Vagina (tissue), 2 donors: Measurements from ENCODE around the gene AGBL5. TPM values are rescaled to one million over a fixed set of nuclear protein-coding genes. Genes with fewer than 3 reads are reported as not detected.

Experiments
- DNase-seq, 2 donors: peaks; one replicate each; pipeline ENCODE4 v3.0.0-alpha.2; 2017; ENCODE audit errors: extremely low spot score in 2 of 2
- H3K27ac ChIP-seq: fragments of 200-600 bp; sonication (generic); one replicate; pipeline ENCODE4 v1.5.1; 2019
- H3K27me3 ChIP-seq: fragments of 200-600 bp; sonication (generic); one replicate; pipeline ENCODE4 v1.5.1; 2019
- H3K36me3 ChIP-seq, 2 donors: fragments of 200-600 bp; sonication (generic); one replicate each; pipeline ENCODE4 v1.5.1; 2017 to 2019
- H3K4me1 ChIP-seq: fragments of 200-600 bp; sonication (generic); one replicate; pipeline ENCODE4 v1.5.1; 2019
- H3K4me3 ChIP-seq, 2 donors: fragments of 200-600 bp; sonication (generic); 1 replicate in 1 of 2; 2 replicates in 1 of 2; pipeline ENCODE4 v1.5.1; 2016 to 2019
- H3K9me3 ChIP-seq: fragments of 200-600 bp; sonication (generic); one replicate; pipeline ENCODE4 v1.5.1; 2019
- POLR2A ChIP-seq, 2 donors: fragments of 450-650 bp; IDR thresholded peaks; one replicate each; pipeline ENCODE4 v1.6.1; 2017; ENCODE audit warnings: antibody characterized with exemption in 2 of 2, mild to moderate bottlenecking in 2 of 2, moderate library complexity in 2 of 2
- POLR2AphosphoS5 ChIP-seq, 2 donors: sonication (generic); formaldehyde crosslinking; IDR thresholded peaks; one replicate each; pipeline ENCODE4 v1.9.0; 2017; ENCODE audit warnings: antibody characterized with exemption in 2 of 2, mild to moderate bottlenecking in 2 of 2, low read depth in 1 of 2; ENCODE audit not compliant: insufficient read depth in 1 of 2
- intact Hi-C: fragments of 100-400 bp; cut with DNase I; formaldehyde crosslinking; loops from one replicate; pipeline ENCODE4 v1.15.1; 2023
- total RNA-seq: library from RNA; depleted of rRNA; stranded (reverse); fragments of >200 nt; gene quantifications from one replicate; pipeline ENCODE4 v1.2.3, GENCODE V29; 2016
- TF ChIP-seq, protein P1 (sequence below), 3 experiments: fragments of 450-650 bp in 2 of 3; fragments of 200-600 bp in 1 of 3; sonication (generic) in 1 of 3; IDR thresholded peaks; one replicate each; pipeline ENCODE4 v1.5.1; 2017 to 2019; ENCODE audit warnings: antibody characterized with exemption in 3 of 3, mild to moderate bottlenecking in 2 of 3, moderate library complexity in 2 of 3

AGBL5 gene
- total RNA-seq, 1 donor from 2014 or later = 8.8 TPM

DNA sequence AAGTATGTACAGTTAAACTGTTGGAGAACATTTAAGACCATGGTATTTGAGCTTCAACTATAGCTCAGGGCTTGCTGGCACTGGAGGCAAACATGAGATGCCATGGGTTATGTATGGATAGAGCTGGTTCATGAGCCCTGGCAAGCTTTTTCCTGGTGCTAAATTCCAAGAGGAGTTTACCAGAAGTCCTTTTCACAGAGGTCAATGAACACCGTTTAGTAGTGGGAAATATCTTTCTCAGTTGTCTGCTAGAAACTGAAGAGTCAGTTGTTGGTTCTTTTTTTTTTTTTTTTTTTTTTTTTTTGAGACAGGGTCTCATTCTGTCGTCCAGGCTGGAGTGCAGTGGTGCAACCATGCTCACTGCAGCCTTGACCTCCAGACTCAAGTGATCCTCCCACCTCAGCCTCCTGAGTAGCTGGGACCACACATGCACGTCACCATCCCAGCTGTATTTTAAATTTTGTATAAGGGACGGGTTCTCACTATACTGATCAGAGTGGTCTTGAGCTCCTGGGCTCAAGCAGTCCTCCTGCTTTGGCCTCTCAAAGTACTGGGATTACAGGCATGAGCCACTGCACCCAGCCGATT lies 36.4 kb downstream of the AGBL5 start:
- Histone ChIP-seq H3K27ac (no peak overlapping the region), H3K9me3 (no peaks in the 10 kb centered on the region), H3K4me1 (peaks cover 31% of the 10 kb centered on the region), H3K36me3 (no peaks in the 10 kb centered on the region), H3K4me3 (no peak overlapping the region), H3K27me3 (no peaks in the 10 kb centered on the region)
- DNase-seq = no peak
- intact Hi-C loops = loop anchor here (2.0 to 10.0 kb wide), 3 partner anchors 37 to 126 kb away; partner anchors contain the start of genes AGBL5 and TMEM214
- TF ChIP-seq POLR2A (IDR thresholded peaks at IDR 0.05) = no peak
- TF ChIP-seq, protein P1, sequence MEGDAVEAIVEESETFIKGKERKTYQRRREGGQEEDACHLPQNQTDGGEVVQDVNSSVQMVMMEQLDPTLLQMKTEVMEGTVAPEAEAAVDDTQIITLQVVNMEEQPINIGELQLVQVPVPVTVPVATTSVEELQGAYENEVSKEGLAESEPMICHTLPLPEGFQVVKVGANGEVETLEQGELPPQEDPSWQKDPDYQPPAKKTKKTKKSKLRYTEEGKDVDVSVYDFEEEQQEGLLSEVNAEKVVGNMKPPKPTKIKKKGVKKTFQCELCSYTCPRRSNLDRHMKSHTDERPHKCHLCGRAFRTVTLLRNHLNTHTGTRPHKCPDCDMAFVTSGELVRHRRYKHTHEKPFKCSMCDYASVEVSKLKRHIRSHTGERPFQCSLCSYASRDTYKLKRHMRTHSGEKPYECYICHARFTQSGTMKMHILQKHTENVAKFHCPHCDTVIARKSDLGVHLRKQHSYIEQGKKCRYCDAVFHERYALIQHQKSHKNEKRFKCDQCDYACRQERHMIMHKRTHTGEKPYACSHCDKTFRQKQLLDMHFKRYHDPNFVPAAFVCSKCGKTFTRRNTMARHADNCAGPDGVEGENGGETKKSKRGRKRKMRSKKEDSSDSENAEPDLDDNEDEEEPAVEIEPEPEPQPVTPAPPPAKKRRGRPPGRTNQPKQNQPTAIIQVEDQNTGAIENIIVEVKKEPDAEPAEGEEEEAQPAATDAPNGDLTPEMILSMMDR (IDR thresholded peaks at IDR 0.05) = no peak
- no peak for TF ChIP-seq POLR2AphosphoS5 (IDR thresholded peaks at IDR 0.05; ENCODE audit: insufficient read depth in 1 of 2, low read depth in 1 of 2)

DNA sequence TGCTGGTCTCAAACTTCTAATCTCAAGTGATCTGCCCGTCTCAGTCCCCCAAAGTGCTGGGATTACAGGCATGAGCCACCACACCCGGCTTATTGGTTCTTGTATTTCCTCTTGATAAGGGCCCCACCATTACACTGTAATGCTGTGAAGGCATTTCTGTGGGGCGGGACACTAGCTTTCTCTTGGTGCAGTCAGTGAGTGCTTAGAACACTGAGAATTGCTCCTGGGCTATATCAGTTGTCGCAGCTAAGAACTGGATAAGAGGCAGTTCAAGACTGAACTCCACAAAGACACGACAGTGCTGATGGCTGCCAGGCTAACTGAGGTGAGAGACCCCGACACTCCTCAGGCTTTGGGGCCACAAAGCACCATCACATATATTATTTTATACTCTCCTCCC lies 37.2 kb downstream of the AGBL5 start:
- intact Hi-C loops = loop anchor here (5.0 to 10.0 kb wide), 2 partner anchors 54 to 126 kb away; partner anchors contain the start of gene TMEM214
- no peaks in the 10 kb centered on the region for H3K9me3 ChIP-seq
- H3K36me3 ChIP-seq = no peaks in the 10 kb centered on the region
- TF ChIP-seq POLR2AphosphoS5 (IDR thresholded peaks at IDR 0.05; ENCODE audit: insufficient read depth in 1 of 2, low read depth in 1 of 2) (no peak), POLR2A (IDR thresholded peaks at IDR 0.05) (no peak)
- TF ChIP-seq, protein P1 (IDR thresholded peaks at IDR 0.05) = no peak
- DNase-seq = no peak
- no peaks in the 10 kb centered on the region for H3K27me3 ChIP-seq
- no peak overlapping the region for H3K4me3 ChIP-seq
- H3K27ac ChIP-seq = no peak overlapping the region
- H3K4me1 ChIP-seq = peaks cover 29% of the 10 kb centered on the region

DNA sequence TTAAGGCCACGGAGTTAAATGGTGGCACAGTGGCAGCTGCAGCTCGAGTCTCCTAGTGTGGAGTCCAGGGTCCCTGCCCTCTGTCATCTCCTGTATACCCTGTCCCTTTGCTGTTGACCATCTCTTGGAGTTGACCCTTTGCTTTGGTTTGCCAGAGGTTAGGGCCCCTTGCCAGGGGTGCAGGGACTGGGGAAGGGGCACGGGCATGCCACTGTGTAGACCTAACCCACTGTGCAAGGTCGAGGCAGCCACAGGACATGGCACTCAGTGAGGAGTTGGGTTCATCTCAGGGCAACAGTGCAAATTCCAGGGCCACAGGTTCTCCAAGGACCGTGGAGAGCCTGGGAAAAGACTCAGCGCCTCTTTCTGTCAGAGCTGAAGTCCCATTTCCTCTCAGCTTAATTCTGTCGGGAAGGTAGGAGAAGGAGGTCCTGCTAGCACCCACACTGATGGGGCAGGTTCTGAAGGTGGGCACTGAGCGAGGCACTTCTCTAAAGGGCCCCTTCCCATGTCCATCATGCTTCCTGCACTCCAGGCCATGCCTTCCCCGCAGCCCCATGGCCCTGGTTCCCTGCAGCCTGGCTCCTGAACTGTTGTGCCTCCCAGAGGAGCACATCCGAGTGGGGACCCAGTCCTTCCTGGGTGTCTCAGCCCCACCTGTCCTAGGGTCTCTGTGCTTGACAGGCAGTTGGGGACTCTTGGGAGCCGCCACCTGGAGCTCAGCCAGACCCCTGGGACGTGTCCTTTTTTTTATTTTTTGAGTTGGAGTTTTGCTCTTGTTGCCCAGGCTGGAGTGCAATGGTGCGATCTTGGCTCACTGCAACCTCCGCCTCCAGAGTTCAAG lies 37.9 kb downstream of the AGBL5 start:
- H3K4me3 ChIP-seq = no peak overlapping the region
- H3K27me3 ChIP-seq = no peaks in the 10 kb centered on the region
- H3K4me1 ChIP-seq = peaks cover 26% of the 10 kb centered on the region
- DNase-seq = no peak
- H3K27ac ChIP-seq = no peak overlapping the region
- no peaks in the 10 kb centered on the region for H3K9me3 ChIP-seq
- intact Hi-C loops = loop anchor here (5.0 to 10.0 kb wide), 2 partner anchors 55 to 127 kb away; partner anchors contain the start of gene TMEM214
- TF ChIP-seq, protein P1 (IDR thresholded peaks at IDR 0.05) = no peak
- TF ChIP-seq POLR2AphosphoS5 (IDR thresholded peaks at IDR 0.05; ENCODE audit: insufficient read depth in 1 of 2, low read depth in 1 of 2) = no peak
- no peak for TF ChIP-seq POLR2A (IDR thresholded peaks at IDR 0.05)
- no peaks in the 10 kb centered on the region for H3K36me3 ChIP-seq

DNA sequence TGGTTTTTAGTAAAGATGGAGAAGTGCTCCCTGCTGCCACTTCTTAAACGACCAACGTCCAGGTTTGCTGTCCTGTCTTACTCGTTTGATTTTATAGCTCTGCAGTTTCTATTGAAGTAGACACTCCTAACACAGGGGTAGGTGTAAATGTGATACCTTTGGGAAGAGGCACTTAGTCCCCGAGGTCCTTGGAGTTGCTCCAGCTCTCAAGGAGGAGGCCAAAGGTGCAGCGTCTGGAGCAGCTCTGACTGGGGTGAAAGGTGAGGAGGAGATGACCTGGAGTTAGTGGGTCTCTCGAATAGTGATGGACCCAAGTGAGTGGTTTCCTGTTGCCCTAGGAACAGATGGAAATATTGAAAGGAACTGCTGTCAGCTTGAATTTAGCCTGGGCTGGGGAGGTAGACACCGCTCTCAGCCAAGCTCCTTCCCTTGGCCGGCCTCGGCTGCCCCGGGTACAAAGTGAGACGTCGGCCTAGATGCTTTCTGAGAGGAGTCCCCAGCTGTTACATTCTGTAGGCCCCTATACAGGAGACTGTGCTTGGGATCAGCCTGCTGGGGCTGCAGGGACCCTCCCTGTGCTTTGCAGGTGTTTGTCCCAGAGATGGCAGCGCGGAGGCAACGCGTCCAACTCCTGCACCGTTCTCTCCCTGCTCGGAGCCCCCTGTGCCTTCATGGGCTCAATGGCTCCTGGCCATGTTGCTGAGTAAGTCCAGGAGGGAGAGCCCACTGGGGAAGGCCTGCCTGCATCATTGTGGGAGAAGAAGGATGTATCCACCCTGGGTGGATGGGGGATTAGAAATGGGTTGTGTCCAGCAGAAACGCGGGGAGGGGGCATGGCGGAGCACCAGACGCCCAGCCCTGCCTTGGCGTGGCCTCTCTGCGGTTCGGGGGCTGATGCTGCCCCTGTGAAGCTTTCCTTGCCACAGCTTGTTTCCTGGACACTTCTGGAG lies 40.6 kb downstream of the AGBL5 start:
- TF ChIP-seq, protein P1 (IDR thresholded peaks at IDR 0.05) = no peak
- TF ChIP-seq POLR2A (IDR thresholded peaks at IDR 0.05) (no peak), POLR2AphosphoS5 (IDR thresholded peaks at IDR 0.05; ENCODE audit: insufficient read depth in 1 of 2, low read depth in 1 of 2) (no peak)
- intact Hi-C loops = no loop called here
- no peak overlapping the region for H3K27ac ChIP-seq
- no peaks in the 10 kb centered on the region for H3K27me3 ChIP-seq
- H3K9me3 ChIP-seq = no peaks in the 10 kb centered on the region
- H3K36me3 ChIP-seq = no peaks in the 10 kb centered on the region
- no peak overlapping the region for H3K4me3 ChIP-seq
- H3K4me1 ChIP-seq = peaks cover 16% of the 10 kb centered on the region
- no peak for DNase-seq
